Hematopoietic multipotent progenitor cell treated with erythropoietin and hydrocortisone succinate and interleukin-3 and kit ligand, for 6 days (in vitro differentiated cells): ENCODE measurements around the gene GDF7.

Experiments used
- DNase-seq: peaks from one replicate; pipeline ENCODE4 v3.0.0-alpha.2; 2015

Gene GDF7

GRCh38 chr2:20666304-20667150 lies at the start of gene GDF7:
GDF7 (plus strand) TSS chr2:20667144; CDS start chr2:20667240, 96 bp downstream.
- DNase-seq, result peak; percentile 35

DNA sequence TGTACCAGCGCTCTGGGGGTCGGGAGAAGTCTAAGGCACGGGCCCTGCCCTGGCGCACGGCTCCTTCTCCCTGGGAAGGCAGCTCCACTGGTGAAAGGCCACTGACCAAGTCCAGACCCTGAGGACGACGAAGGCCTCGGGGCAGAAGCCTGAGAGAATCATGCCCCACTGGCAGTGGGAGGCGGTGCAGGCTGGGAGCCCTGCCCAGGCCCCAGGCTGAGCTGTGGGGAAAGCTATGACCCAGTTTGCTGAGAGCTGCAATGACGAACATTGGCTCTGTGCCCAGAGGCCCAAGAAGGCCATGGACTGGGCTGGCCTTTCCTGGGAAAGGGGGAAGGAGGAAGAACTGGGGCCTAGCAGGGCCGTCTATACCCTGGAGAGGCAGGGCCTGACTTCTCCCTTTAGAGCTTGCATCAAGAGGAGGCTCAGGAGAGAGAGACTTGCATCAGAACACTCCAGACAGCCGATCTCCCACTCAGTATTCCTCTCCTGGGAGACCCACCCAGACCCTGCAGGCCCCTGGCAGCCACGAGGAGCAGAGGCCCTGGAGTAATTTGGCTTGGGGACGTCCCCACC lies 49.0 kb upstream of the GDF7 start:
- DNase-seq, result peak; percentile 58

DNA sequence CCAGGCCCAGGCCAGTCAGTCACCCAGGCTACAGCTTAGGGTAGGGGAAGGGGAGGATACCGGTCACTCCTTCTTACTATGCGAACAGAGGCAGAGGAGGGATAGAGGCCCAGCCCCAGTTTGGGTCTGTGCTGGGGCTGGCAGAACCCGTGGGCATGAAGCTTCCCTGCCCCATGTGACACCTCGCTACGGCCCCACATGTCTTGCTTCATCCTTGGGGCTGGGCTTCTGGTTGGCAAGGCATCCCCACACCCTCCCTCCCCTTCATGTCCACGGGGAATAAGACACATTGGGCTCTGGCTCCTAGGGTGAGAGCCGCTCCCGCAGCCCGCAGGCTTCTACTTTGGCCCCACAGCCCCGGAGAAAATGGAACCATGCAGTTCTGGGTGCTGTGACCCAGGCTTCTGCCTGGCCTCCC lies 48.5 kb upstream of the GDF7 start:
- no peak for DNase-seq

DNA sequence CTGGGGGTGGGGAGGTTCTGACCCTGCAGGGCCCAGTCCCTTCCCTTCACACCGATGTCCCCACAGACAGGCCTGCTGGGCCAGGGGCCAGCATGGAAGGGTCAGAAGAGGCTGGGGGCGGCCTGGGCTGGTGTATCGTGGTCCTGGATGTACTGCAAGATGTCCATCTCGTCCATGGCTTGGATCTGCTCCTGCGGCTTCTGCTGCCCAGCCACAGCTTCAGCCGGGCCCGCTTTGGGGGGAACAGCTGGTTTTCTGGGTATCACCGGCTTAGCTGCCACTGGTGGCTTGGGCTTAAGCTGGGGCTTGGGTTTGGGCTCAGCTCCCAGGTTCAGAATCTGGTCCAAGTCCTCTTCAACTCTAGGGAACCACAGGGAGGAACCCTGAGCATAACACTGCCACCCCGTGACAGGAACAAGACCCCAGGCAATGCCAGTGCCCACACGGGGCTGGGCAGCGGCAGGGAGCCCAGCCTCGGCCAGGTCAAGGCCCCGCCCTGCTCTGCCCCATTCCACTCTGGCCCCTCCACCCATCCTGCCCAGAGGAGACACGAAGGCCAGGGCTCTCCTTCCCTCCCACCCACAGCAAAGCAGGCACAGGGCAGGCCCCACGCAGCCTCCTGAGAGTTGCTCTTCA lies 47.9 kb upstream of the GDF7 start:
- no peak for DNase-seq

GRCh38 chr2:20619624-20620024 lies 47.3 kb upstream of the GDF7 start:
- DNase-seq, result no peak

DNA sequence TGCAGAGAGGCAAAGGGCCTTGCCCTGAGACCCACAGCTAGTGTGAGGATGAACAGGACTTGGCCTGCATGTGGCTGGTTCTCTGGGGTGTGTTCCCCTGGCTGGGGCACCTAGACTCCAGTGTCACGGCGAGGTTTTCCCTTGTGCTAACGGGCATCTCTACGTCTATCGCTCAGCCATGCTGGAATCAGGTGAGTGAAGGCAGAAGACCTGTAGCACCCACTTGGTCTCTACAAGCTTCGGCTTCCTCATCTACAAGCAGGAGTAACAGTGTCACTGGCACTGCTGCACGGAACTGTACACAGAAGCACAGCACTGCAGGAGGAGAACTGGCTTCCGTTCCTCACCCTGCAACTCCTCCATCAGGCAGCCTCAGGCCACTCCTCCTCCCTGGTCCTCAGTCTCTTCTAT lies 46.7 kb upstream of the GDF7 start:
- DNase-seq, result no peak

- DNase-seq, result no peak
Observed at GRCh38 chr2:20620696-20621365, 46.1 kb upstream of the GDF7 start.

DNA sequence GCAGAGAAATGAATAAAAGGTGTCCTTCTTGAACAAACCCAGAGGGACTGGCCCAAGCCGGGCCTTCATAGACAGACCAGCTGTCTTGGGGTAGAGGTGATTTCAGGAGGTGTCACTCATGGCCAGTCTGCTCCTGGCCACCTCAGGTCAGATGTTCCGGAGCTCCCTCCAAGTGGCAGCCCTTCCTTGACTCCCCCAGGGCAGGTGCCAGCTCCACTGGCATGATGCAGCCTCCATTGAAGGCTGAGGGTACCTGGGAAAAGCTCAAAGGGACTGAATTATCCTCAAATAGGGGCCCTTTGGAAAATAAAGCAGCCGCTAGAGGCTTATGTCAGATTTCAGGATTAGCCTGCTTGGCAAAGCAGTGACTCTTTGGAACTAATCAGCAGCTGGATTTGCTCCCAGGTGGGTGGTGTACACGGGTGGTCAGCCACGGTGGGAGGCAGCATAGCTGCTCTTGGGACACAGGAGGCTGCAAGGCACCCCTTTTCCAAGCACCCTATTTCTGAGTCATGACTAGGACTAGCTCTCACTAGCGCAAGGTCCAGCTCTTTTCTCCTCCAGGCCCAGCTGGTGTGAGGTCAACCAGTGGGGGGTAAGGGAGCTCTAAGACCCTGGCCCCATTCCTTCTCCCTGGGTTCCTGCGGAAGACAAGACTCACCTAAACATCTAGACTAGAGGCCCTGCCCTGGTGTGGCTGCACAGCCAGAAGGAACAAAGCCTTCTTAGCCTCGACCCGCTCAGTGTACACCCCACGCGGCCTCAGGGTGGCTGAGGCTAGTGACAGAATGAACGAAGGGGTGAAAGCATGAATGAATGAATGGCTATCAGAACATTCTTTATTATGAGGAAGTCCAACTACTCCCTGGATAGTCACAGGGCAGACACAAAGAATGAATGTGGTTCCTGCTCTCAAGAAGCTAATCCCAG lies 45.3 kb upstream of the GDF7 start:
- no peak for DNase-seq

DNA sequence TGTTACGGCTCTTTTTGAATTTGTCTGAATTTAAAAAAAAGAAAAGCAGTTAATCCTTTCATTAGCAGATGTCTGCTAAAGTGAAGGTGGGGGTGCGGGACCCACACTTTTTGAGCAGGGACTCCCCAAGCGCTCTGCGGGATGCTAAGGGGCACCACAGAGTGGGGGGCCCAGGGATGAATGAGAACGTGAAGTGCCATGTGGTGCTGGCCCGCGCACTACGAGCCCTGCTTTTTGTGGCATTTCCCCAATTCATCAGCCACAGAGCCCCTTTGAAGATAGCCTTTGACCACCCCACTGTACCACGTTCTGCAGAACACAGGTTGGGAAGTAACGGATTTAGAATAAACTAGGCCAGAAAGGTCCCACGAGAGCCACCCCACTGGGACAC lies 44.7 kb upstream of the GDF7 start:
- DNase-seq, result no peak

GRCh38 chr2:20622731-20623130 lies 44.2 kb upstream of the GDF7 start:
- no peak for DNase-seq

GRCh38 chr2:20623241-20623640 lies 43.7 kb upstream of the GDF7 start:
- DNase-seq, result no peak

DNA sequence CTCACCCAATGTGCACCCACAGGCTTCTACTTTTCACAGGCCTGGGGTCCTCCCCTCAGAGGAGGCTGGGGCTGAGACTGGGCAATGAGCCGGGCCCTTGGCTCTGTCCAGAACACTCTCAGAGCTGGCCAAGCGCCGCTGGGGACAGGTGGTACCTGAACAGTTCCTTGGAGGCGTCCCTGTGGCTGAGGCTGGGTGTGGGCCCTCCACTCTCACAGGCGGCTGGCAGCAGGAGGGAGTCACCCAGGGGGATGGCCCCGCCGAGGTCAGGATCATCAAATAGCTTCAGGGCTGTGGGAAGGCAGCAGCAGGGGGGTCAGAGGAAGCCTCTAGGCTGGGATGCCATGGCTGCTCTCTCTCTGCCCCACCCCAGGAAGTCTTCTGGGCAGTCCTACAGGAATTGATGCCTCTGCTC lies 43.2 kb upstream of the GDF7 start:
- no peak for DNase-seq

DNA sequence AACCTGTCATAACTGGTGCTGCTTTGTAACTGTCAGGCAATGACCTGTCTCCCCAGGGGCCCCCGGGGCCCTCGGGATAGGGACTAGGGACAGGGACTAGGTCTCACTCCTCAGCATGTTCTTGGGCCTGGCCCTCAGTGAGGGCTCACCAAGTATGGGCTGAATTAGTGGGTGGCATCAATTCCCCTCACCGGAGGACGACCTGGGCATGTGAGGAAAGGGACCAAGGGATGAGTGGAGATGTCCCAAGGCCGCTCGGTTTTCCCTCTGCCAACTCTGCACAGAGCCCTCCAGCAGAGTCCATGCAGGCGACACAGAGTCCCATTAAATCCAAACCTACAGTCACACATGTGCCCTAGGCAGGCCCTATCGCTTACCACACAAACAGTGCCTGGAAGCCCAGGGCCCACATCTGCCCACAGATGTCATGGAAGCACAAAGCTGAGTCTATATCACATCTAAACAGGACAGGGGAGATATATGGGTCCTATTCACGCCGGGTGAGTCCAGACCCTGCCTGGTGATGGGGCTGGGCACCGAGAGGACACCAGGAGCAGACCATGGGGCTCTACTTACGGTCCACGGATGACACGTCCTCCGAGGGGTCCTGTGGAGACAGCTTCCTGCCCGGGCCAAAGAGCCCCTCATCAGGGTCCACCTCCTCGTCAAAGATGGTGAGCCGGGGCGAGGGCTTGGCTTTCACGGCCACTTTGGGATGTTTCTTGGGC lies 42.6 kb upstream of the GDF7 start:
- no peak for DNase-seq

- no peak for DNase-seq
Observed at GRCh38 chr2:20624884-20625485, 42.0 kb upstream of the GDF7 start.

DNA sequence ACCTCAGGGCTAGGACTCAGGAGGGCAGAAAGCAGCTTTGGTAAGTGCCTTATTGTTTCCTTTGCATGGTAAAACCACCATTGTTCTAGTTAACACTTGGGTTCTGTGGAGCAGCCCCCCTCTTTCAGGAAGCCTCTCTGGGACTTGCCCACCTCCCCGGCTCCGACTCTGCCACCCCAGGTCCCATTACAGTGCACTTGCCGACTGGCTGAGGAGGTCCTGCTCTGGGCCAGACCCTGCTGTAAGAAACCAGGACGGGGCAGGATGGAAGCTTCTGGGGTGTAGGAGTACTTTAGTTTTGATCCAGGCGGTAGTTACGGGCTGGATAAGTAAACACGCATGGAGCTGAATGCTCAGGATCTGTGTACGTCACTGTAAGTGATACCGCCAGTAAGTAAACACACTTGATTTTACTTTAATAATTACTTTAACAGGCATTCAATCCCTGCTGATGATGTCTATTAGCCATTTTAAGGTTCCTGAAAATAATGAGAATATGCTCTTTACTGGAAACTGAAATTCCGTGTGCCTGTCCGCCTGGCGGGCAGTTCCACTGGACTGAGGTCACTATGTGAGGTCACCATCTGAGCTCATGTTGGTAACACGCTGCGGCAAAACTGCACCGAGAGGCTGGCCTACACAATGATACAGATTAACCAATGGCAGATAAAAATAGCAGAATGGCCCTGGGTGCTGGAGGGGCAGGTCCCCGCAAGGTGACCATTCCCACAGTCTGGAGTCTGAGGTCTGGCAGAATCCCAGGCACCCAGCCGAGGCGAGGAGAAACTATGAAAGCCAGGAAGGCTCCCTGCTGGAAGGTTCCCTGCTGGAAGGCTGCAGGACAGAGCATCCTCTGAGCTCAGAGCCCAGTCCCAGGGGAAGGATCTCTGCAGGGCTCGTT lies 41.2 kb upstream of the GDF7 start:
- no peak for DNase-seq

GRCh38 chr2:20626392-20626697 lies 40.6 kb upstream of the GDF7 start:
- DNase-seq, result no peak

GRCh38 chr2:20626698-20627513 lies 40.0 kb upstream of the GDF7 start:
- no peak for DNase-seq

DNA sequence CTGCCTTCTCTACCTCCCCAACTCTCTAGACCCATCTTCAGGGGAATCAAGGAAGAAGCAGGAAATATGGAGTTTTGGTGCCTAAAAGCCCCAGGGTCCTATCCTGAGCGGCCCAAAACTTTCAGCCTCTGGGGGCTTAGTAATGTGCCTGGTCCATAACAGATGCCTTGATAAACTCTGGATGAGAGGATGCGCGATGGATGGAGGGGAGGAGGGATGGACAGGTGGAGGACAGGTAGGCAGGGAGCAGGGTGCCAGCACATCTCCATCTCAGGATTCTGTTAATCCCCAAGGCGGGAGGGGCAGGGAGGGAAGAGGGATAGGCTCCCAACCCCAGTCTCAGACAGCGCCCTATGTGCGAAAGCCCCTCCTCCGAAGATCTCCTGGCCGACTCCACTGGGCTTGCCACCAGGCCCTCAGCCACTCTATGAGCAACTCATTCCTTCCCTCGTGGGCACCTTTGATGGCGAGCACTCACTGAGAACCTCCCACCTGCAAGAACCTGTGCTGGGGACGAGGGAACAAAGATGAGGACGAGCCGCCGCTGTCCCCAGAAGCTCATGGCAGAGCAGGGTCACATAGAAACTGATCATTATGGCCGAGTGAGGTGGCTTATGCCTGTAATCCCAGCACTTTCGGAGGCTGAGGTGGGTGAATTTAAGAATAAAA lies 39.1 kb upstream of the GDF7 start:
- DNase-seq, result no peak

- no peak for DNase-seq
Observed at GRCh38 chr2:20629181-20629580, 37.8 kb upstream of the GDF7 start.
